ENCODE measurements around the gene IFI27. TPM values are rescaled to one million over a fixed set of nuclear protein-coding genes. Genes with fewer than 3 reads are reported as not detected.
"Not testable (repeated sequence)": the region's sequence is repeated elsewhere in the genome, so short reads cannot be mapped to it uniquely, and the experiment has no call there.

The IFI27 gene
- 3.8 TPM for total RNA-seq (ENCODE audit: unreplicated experiment)
- long read RNA-seq: 0 reads

GRCh38 chr14:94110552-94111181, at the start of gene IFI27:
Gene IFI27, plus strand, starts transcription at chr14:94110736.
- no peaks in the 10 kb centered on the region for H3K36me3 Mint-ChIP-seq (ENCODE audit: low read depth, unreplicated experiment)
- TF ChIP-seq CTCF (IDR thresholded peaks at IDR 0.05; ENCODE audit: unreplicated experiment): no peak
- H3K27ac Mint-ChIP-seq (ENCODE audit: unreplicated experiment): no peak within 1 kb of the TSS
- H3K27me3 Mint-ChIP-seq (ENCODE audit: unreplicated experiment): peaks cover 1% of the 10 kb centered on the region
- H3K9me3 Mint-ChIP-seq (ENCODE audit: unreplicated experiment): no peaks in the 10 kb centered on the region
- no peak for DNase-seq (ENCODE audit: low spot score)
- H3K4me1 Mint-ChIP-seq (ENCODE audit: unreplicated experiment): no peaks in the 10 kb centered on the region
- no peak within 1 kb of the TSS for H3K4me3 Mint-ChIP-seq (ENCODE audit: unreplicated experiment)

GRCh38 chr14:94062344-94062940, 48.1 kb upstream of the IFI27 start:
- peak overlapping the region; percentile 38 for H3K4me3 Mint-ChIP-seq (ENCODE audit: unreplicated experiment)
- H3K36me3 Mint-ChIP-seq (ENCODE audit: low read depth, unreplicated experiment): peaks cover 20% of the 10 kb centered on the region
- H3K4me1 Mint-ChIP-seq (ENCODE audit: unreplicated experiment): peaks cover 20% of the 10 kb centered on the region
- TF ChIP-seq CTCF (IDR thresholded peaks at IDR 0.05; ENCODE audit: unreplicated experiment): no peak
- DNase-seq (ENCODE audit: low spot score): no peak
- H3K9me3 Mint-ChIP-seq (ENCODE audit: unreplicated experiment): no peaks in the 10 kb centered on the region
- peaks cover 4% of the 10 kb centered on the region for H3K27me3 Mint-ChIP-seq (ENCODE audit: unreplicated experiment)
- peak overlapping the region; percentile 72 for H3K27ac Mint-ChIP-seq (ENCODE audit: unreplicated experiment)

GRCh38 chr14:94066089-94066676, 44.4 kb upstream of the IFI27 start:
- Mint-ChIP-seq H3K36me3 (ENCODE audit: low read depth, unreplicated experiment) (peaks cover 19% of the 10 kb centered on the region), H3K27me3 (ENCODE audit: unreplicated experiment) (no peaks in the 10 kb centered on the region), H3K9me3 (ENCODE audit: unreplicated experiment) (peaks cover 4% of the 10 kb centered on the region), H3K27ac (ENCODE audit: unreplicated experiment) (peak overlapping the region; percentile 58), H3K4me1 (ENCODE audit: unreplicated experiment) (peaks cover 20% of the 10 kb centered on the region), H3K4me3 (ENCODE audit: unreplicated experiment) (no peak overlapping the region)
- TF ChIP-seq CTCF (IDR thresholded peaks at IDR 0.05; ENCODE audit: unreplicated experiment): no peak
- DNase-seq (ENCODE audit: low spot score): no peak

GRCh38 chr14:94072076-94072475, 38.5 kb upstream of the IFI27 start:
- not testable (repeated sequence) for H3K9me3 Mint-ChIP-seq (ENCODE audit: unreplicated experiment); DNase-seq (ENCODE audit: low spot score); H3K27me3 Mint-ChIP-seq (ENCODE audit: unreplicated experiment); H3K4me3 Mint-ChIP-seq (ENCODE audit: unreplicated experiment); H3K27ac Mint-ChIP-seq (ENCODE audit: unreplicated experiment); H3K4me1 Mint-ChIP-seq (ENCODE audit: unreplicated experiment)
- H3K36me3 Mint-ChIP-seq (ENCODE audit: low read depth, unreplicated experiment): peaks cover 28% of the 10 kb centered on the region

- Mint-ChIP-seq H3K4me1 (ENCODE audit: unreplicated experiment) (peaks cover 14% of the 10 kb centered on the region), H3K36me3 (ENCODE audit: low read depth, unreplicated experiment) (peaks cover 33% of the 10 kb centered on the region), H3K27me3 (ENCODE audit: unreplicated experiment) (peaks cover 3% of the 10 kb centered on the region), H3K9me3 (ENCODE audit: unreplicated experiment) (peaks cover 9% of the 10 kb centered on the region), H3K27ac (ENCODE audit: unreplicated experiment) (no peak overlapping the region), H3K4me3 (ENCODE audit: unreplicated experiment) (no peak overlapping the region)
- no peak for TF ChIP-seq CTCF (IDR thresholded peaks at IDR 0.05; ENCODE audit: unreplicated experiment)
- no peak for DNase-seq (ENCODE audit: low spot score)
These were observed 36.0 kb upstream of the IFI27 start for GRCh38 chr14:94074534-94074933.
